Central memory CD8-positive, alpha-beta T cell (primary cell): ENCODE measurements around the gene SEMA4C.

Experiments
- ATAC-seq: fragments of 150-1000 bp; cut with Tn5 transposase; replicated peaks from 2 replicates; pipeline ENCODE4 v1.10.0; 2022; ENCODE audit warnings: mild to moderate bottlenecking, moderate FRiP score, moderate number of reproducible peaks; ENCODE audit not compliant: poor library complexity, severe bottlenecking; ENCODE audit errors: extremely low read depth
- DNase-seq, 2 donors: peaks; one replicate each; pipeline ENCODE4 v3.0.0; 2021; ENCODE audit warnings: low spot score in 2 of 2
- H3K27ac Mint-ChIP-seq: one replicate; pipeline ENCODE4 v1.8.0; 2022; ENCODE audit warnings: low read depth, mild to moderate bottlenecking, moderate library complexity, mixed read lengths
- H3K27me3 Mint-ChIP-seq: one replicate; pipeline ENCODE4 v1.8.0; 2022; ENCODE audit warnings: mixed read lengths
- H3K36me3 Mint-ChIP-seq: one replicate; pipeline ENCODE4 v1.8.0; 2022; ENCODE audit warnings: mild to moderate bottlenecking, moderate library complexity, mixed read lengths; ENCODE audit not compliant: insufficient read depth
- H3K4me1 Mint-ChIP-seq: one replicate; pipeline ENCODE4 v1.8.0; 2022; ENCODE audit warnings: mixed read lengths
- H3K4me3 Mint-ChIP-seq: one replicate; pipeline ENCODE4 v1.8.0; 2022; ENCODE audit warnings: mild to moderate bottlenecking, moderate library complexity, mixed read lengths
- H3K9me3 Mint-ChIP-seq: one replicate; pipeline ENCODE4 v1.8.0; 2022; ENCODE audit warnings: mixed read lengths

SEMA4C gene, protein sequence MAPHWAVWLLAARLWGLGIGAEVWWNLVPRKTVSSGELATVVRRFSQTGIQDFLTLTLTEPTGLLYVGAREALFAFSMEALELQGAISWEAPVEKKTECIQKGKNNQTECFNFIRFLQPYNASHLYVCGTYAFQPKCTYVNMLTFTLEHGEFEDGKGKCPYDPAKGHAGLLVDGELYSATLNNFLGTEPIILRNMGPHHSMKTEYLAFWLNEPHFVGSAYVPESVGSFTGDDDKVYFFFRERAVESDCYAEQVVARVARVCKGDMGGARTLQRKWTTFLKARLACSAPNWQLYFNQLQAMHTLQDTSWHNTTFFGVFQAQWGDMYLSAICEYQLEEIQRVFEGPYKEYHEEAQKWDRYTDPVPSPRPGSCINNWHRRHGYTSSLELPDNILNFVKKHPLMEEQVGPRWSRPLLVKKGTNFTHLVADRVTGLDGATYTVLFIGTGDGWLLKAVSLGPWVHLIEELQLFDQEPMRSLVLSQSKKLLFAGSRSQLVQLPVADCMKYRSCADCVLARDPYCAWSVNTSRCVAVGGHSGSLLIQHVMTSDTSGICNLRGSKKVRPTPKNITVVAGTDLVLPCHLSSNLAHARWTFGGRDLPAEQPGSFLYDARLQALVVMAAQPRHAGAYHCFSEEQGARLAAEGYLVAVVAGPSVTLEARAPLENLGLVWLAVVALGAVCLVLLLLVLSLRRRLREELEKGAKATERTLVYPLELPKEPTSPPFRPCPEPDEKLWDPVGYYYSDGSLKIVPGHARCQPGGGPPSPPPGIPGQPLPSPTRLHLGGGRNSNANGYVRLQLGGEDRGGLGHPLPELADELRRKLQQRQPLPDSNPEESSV

DNA sequence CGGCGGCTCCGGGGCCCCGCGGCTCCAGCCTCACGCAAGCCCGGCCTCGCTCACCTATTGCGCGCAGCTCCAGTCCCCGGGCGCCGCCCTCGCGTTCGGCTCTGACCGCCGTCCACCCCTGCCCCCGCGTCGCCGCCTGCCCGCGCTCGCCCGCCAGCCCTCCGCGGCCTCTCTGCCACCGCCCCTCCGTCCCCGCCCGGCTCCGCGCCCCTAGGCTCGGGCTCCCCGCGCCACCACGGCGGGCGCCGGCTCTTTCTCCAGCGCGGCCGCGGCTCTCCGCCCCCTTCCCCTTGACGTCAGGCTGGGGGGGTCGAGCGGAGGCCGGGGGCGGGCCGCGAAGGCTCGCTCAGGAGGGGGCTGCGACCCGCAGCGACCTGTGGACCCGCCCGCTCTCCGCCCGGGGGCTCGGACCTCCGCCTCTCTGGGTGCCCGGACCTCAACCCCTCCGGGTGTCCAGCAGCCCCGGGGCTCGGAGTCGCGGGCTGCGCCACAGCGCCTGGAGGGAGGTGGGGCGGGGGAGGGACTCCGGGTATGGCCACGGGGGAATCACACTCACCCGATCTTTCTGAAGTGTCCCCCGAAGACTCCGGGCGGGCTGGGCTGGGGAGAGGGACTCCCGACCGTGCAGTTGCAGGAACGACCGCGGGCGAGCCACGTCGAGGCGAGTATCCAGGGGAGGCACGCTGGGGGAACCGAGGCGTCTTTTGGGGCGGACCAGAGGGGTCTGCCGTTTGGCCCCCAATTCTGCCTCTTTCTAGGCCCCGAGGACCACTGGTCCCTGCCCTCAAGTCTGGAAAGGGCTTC lies at the start of gene SEMA4C:
Gene SEMA4C, minus strand, starts transcription at position 259 of the 804 bp plus-strand sequence. CDS start 2,194 bp downstream, outside the sequence.
- Mint-ChIP-seq H3K27me3 (no peaks in the 10 kb centered on the region), H3K36me3 (peaks cover 19% of the 10 kb centered on the region), H3K9me3 (no peaks in the 10 kb centered on the region), H3K4me3 (peak within 1 kb of the TSS; percentile 85), H3K4me1 (peaks cover 36% of the 10 kb centered on the region), H3K27ac (peak within 1 kb of the TSS; percentile 85)
- ATAC-seq (peak; percentile 48), DNase-seq (peak; percentile 51 to 55)

DNA sequence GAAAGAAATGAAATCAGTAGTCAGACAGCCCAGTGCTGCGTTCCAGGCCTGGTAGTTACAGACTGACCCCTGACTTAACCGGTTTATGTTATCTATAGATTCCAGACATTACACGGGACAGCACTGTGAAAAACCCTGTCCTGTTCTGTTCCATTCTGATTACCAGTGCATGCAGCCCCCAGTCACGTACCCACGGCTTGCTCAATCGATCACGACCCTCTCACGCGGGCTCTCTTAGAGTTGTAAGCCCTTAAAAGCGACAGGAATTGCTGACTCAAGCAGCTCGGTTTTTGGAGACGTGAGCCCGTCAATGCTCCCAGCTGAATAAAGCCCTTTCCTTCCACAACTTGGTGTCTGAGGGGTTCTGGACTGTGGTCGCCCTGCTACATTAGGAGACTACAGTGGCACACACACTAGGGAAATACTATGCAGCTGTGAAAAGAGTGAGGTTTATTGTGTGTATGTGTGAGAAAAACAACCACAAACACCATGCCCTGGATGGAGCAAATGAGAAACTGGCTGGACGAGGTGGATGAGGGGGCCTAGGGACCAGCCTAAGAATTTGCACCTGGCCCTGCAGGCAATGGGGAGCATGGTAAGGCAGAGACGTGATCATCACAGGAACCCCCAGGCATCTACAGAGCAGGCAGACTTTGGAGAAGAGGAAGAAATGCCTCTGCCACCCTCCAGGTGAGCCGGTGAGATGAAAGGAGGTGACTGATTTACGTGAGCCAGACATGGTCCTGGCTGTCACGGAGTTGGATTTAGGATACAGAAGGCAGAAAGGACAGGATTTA lies 49.1 kb upstream of the SEMA4C start:
- peaks cover 49% of the 10 kb centered on the region for H3K4me1 Mint-ChIP-seq
- H3K27me3 Mint-ChIP-seq, result no peaks in the 10 kb centered on the region
- DNase-seq, result no peak
- H3K27ac Mint-ChIP-seq, result no peak overlapping the region
- H3K36me3 Mint-ChIP-seq, result peaks cover 2% of the 10 kb centered on the region
- H3K9me3 Mint-ChIP-seq, result no peaks in the 10 kb centered on the region
- no peak for ATAC-seq
- no peak overlapping the region for H3K4me3 Mint-ChIP-seq

DNA sequence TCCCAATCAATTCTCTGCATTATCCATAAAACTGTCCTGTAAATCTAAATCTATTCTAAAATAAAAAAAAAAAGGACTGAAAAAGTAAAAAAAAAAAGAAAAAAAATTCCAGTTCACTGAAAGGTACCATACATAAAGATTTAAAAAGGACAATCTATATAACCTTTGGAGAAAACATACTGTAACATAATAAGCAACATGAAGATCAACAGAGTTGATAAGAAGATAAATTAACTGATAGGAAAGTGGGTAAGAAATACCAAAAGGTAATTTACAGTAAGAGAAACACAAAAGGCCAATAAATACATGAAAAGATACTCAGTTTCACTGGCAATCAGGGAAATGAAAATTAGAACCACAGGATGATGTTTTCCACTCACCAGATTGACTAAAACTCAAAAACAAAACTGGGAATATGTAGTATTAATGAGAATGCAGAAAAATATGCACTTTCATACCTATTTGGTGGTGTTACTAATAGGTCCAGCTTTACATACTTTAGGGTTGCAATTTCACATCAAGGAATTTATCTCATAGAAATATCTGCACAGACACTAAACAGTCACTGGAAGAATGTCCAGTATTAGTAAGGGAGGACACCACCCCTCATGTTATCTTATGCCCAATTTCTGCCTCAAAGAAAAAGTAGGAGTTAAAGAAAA lies 48.3 kb upstream of the SEMA4C start:
- no peaks in the 10 kb centered on the region for H3K27me3 Mint-ChIP-seq
- H3K4me1 Mint-ChIP-seq, result peaks cover 49% of the 10 kb centered on the region
- no peak overlapping the region for H3K27ac Mint-ChIP-seq

DNA sequence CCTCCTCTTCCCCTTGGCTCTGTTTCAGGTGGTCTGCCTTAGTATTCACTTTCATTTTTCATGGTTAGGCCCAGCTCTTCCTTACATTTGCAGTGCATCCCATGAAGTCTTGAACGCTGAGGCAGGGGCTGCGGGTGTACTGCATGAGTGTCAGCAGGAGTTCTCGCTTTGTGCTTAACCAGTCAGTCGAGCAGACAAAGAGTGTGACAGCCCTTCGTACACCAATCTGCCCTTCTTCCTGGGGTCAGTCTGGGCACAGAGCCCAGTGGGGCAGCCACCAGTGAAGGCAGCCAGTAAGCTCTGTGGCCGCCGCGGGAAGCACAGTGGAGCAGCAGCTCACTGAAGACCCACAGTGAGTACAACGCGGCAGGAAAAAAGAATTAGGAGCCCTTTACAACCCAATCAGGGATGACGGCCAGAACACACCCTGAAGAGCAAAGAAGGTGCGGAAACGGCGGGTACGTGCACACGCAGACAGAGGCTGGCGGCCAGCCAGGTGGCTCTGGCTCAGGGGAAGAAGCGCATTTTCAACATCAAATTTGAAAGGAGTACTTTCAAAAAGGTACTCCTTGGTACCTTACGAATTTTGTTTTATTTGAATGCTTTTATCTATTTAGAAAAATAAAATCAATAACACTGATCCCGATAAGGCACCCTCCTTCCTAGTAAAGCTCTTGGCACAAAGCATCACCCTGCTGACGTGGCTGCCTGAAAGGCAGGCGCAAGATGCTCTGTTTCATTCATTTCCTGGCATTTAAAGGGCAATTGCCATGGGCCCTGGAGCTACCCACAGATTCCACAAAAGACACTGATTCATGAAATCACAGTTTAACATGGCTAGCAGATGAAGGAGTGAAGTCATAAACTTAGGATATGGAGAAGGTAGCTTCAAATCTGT lies 47.0 kb upstream of the SEMA4C start:
- Mint-ChIP-seq H3K4me1 (peaks cover 61% of the 10 kb centered on the region), H3K9me3 (no peaks in the 10 kb centered on the region), H3K27ac (peak overlapping the region; percentile 54), H3K27me3 (no peaks in the 10 kb centered on the region), H3K36me3 (peaks cover 3% of the 10 kb centered on the region), H3K4me3 (no peak overlapping the region)
- no peak for DNase-seq
- ATAC-seq, result no peak

More for the DNA sequence above, 48.3 kb upstream of the SEMA4C start:
- ATAC-seq (no peak), DNase-seq (no peak)
- H3K9me3 Mint-ChIP-seq, result no peaks in the 10 kb centered on the region
- no peak overlapping the region for H3K4me3 Mint-ChIP-seq
- H3K36me3 Mint-ChIP-seq, result peaks cover 3% of the 10 kb centered on the region

DNA sequence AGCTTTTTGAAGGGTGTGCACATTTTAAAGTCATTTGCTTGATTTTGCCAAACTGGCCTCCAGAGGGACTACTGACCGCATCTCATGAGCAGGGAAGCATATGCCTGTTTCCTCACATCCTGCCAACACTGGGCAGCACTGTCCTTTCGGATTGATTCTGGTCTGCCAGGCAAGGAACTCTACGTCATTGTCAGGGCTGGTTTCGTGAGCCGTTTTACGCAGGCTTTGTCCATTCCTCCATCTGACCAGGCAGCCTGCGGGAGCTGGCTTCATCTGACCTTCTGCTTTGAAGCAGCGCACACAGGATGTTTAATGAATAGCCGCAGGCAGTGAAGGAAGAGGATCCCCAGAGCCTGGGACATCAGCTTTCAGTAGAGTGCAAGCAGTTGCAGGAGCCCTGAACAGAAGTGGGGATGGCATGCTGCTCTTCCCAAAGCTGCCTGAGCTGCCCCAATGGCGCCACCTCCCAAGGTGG lies 46.3 kb upstream of the SEMA4C start:
- Mint-ChIP-seq H3K27me3 (no peaks in the 10 kb centered on the region), H3K27ac (peak overlapping the region; percentile 54), H3K9me3 (no peaks in the 10 kb centered on the region), H3K36me3 (peaks cover 3% of the 10 kb centered on the region), H3K4me1 (peaks cover 62% of the 10 kb centered on the region), H3K4me3 (no peak overlapping the region)
- ATAC-seq, result no peak
- DNase-seq, result no peak

DNA sequence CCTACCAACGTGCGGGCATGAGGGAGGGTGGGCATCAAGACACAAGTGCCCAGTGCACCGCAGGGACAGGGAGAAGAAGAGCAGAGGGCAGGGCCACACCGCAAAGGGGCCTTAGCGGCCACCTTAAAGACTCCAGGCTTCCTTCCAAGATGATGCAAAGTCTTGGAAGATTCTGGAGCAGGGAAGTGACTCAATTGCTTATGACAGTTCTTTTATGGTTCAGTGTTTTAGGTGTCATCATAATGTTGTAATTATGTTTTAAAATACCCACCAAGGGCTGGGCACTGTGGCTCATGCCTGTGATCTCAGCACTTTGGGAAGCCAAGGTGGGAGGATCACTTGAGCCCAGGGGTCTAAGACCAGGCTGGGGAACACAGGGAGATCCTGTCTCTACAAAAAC lies 44.5 kb upstream of the SEMA4C start:
- H3K4me1 Mint-ChIP-seq, result peaks cover 63% of the 10 kb centered on the region
- H3K27ac Mint-ChIP-seq, result peak overlapping the region; percentile 90
- no peak for DNase-seq

DNA sequence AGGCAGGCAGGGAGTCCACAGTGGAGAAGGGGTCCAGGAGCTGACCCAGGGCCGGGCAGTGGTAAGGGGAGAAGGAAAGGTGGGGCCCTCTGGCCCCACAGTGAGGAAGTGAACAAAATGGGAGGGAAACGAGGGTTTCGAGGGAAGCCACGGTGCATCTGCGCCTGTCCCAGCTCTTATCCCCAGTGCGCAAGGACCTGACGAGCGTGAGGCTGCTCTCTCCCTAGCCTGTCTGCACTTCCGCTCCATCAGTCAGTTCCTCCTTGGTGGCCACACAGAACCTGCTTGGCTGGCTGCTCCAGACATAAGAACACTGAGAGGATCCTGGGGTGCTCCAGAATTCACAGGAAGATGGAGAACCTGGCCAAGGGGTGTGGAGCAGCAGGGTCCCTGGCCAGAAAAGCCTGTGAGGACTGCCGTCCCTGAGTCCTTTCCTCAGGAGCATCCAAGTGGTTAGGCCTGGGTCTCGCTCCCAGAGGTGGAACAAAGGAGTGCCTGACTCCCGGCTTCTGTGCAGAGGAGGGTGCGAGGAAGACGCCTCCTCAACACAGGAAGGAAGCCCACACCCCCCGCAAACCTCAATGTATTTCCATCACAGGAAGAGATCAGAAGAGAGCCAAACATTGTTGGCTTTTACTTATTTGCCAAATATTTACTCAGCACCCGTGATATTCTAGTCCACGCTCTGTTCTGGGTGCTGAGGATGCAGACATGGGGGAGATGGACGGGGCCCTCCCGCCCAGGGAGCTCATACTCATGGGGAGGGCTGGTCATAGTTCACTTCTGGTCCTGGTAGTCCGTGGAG lies 43.7 kb upstream of the SEMA4C start:
- Mint-ChIP-seq H3K9me3 (no peaks in the 10 kb centered on the region), H3K4me3 (peak overlapping the region; percentile 81), H3K27me3 (no peaks in the 10 kb centered on the region), H3K4me1 (peaks cover 63% of the 10 kb centered on the region), H3K27ac (peak overlapping the region; percentile 90), H3K36me3 (peaks cover 3% of the 10 kb centered on the region)
- DNase-seq, result peak; percentile 25 to 34
- peak; percentile 84 for ATAC-seq

More for the DNA sequence above, 44.5 kb upstream of the SEMA4C start:
- Mint-ChIP-seq H3K36me3 (peaks cover 3% of the 10 kb centered on the region), H3K9me3 (no peaks in the 10 kb centered on the region), H3K4me3 (peak overlapping the region; percentile 81), H3K27me3 (no peaks in the 10 kb centered on the region)
- ATAC-seq, result no peak

DNA sequence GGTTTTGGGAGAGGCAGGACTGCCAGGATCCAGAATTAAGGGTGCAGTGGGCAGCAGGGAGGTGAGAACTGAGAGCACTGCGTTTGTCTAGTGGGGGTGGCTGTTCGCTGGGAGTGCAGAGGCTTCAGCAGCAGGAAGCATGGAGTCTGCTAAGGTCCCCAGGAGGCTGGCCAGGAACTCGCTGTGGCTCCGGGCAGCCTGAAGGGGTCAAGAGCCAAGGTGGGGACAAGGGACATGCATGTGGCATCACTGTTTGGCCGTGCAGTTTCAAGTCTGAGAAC lies 43.2 kb upstream of the SEMA4C start:
- no peaks in the 10 kb centered on the region for H3K9me3 Mint-ChIP-seq
- no peak for DNase-seq
- peak overlapping the region; percentile 90 for H3K27ac Mint-ChIP-seq
- H3K27me3 Mint-ChIP-seq, result no peaks in the 10 kb centered on the region
- H3K4me1 Mint-ChIP-seq, result peaks cover 63% of the 10 kb centered on the region
- H3K4me3 Mint-ChIP-seq, result peak overlapping the region; percentile 81
- no peak for ATAC-seq
- peaks cover 3% of the 10 kb centered on the region for H3K36me3 Mint-ChIP-seq

DNA sequence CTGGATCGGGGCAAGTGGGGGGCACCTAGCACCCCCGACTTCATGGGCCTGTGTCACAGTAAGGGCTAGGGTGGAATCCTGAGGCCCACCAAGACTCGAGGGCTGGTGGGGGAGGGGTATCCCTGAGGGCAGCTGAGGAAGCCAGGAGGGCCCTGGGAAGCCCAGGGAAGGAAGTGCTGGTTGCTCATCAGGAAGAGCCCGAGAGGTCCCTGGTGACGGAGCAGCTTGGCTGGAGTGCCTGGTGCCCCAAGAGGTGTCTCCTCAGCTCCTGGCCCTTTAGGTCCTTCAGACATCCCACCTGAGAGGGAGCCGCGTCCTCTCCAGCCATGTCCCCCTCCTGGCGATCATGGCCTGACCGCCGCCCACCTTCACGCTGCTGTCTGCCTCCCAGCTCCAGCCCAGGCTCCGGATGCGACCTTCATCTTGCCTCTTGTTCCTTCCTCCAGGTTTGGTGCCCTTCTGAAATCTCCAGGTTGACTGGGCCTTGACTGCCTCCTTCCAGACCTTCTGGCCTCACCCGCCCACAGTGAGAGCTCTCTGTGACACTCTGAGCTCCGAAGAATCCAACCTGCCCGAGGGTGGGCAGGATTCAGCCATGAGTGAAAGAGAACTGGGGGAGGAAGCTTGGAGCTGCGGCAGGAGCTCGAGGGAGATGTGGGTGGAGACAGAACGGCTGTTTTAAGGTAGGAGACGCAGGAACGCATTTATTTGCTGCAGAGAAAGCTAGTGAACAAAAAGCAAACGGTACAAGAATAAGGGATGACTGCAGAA lies 42.7 kb upstream of the SEMA4C start:
- H3K27me3 Mint-ChIP-seq, result no peaks in the 10 kb centered on the region
- H3K4me1 Mint-ChIP-seq, result peaks cover 63% of the 10 kb centered on the region
- peaks cover 3% of the 10 kb centered on the region for H3K36me3 Mint-ChIP-seq
- DNase-seq (no peak), ATAC-seq (peak; percentile 13)
- peak overlapping the region; percentile 81 for H3K4me3 Mint-ChIP-seq
- peak overlapping the region; percentile 90 for H3K27ac Mint-ChIP-seq
- no peaks in the 10 kb centered on the region for H3K9me3 Mint-ChIP-seq

DNA sequence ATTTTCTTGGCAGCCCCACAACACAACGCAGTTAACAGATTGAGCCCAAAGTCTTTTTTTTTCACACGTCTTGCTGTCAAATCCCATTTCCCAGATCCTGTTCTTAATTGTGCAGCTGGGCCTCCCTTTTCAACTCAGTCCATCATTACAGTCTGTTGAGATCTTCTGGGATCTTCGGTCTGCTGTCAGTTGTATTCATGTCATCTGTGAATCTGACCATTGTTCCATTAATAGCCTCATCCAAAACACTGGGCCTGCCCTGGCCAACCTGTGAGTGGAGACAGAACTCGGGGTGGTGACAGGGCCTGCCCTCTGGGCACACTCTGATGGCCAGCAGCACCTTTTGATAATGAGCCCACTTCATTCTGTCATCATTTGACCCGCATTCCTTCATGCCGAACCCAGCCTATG lies 39.7 kb upstream of the SEMA4C start:
- H3K36me3 Mint-ChIP-seq, result peaks cover 3% of the 10 kb centered on the region
- no peaks in the 10 kb centered on the region for H3K27me3 Mint-ChIP-seq
- peak overlapping the region; percentile 24 for H3K27ac Mint-ChIP-seq
- no peak overlapping the region for H3K4me3 Mint-ChIP-seq
- no peak for DNase-seq
- peaks cover 45% of the 10 kb centered on the region for H3K4me1 Mint-ChIP-seq
- no peak for ATAC-seq
- no peaks in the 10 kb centered on the region for H3K9me3 Mint-ChIP-seq
